ENCODE data around the gene LRRC8A.
"Not testable (repeated sequence)": the region's sequence is repeated elsewhere in the genome, so short reads cannot be mapped to it uniquely, and the experiment has no call there.

LRRC8A gene

DNA sequence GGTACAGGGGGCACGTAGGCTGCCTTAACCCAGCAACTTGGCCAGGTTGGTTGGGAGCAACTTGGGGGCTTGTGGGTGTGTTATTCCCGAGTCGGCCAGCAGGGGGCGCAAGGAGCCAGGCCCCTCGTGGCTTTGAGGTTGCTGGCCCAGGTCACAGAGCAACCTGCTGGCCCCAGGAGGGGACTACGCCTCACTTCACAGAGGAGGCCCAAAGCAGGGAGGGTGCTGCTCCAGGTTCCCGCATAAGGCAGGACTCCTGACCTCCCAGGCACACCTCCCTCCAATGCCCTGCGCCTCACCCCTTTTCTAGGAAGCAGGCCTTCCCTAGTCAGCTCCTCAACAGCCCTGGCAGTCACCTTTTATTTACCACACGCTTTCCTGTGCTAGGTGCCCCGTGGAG is 18.3 kb upstream of the LRRC8A start:
- in situ Hi-C loops (cut with MboI; ENCODE audit: low sequenced_read_pairs) = no loop called here

DNA sequence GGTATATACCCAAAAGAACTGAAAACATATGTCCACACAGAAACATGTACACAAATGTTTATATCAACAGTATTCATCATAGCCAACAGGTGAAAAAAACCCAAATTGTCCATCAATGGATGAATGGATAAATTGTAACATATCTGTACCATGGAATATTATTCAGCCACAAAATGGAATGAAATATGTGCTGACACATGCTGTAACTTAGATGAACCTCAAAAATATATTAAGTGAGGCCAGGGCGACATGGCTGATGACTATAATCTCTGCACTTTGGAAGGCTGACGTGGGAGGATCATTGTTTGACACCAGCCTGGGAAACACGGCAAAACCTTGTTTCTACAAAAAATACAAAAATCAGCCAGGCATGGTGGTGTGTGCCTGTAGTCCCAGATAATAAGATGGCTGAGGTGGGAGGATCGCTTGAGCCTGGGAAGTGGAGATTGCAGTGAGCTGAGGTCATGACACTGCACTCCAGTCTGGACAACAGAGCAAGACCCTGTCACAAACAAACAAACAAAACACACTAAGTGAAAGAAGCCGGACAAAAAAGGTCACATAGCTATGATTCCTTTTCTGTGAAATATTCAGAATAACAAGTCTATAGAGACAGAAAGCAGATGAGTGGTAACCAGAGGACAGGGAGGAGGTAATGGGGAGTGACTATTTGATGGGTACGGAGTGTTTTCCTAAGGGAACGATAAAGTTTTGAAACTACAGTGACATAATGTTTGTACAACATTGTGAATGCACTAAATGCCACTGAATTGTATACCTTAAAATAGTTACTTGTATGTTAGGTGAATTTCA is 11.6 kb upstream of the LRRC8A start:
- in situ Hi-C loops (cut with MboI; ENCODE audit: low sequenced_read_pairs) = no loop called here

DNA sequence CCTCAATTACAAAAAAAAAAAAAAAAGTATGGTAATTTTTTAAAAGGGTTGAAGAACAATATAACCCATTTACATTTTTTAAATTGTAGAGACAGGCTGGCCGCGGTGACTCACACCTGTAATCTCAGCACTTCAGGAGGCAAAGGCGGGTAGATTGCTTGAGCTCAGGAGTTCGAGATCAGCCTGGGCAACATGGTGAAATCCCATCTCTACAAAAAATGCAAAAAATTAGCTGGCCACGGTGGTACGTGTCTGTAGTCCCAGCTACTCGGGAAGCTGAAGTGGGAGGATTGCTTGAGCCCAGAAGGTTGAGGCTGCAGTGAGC is 11.0 kb upstream of the LRRC8A start:
- in situ Hi-C loops (cut with MboI; ENCODE audit: low sequenced_read_pairs) = not testable (repeated sequence)

DNA sequence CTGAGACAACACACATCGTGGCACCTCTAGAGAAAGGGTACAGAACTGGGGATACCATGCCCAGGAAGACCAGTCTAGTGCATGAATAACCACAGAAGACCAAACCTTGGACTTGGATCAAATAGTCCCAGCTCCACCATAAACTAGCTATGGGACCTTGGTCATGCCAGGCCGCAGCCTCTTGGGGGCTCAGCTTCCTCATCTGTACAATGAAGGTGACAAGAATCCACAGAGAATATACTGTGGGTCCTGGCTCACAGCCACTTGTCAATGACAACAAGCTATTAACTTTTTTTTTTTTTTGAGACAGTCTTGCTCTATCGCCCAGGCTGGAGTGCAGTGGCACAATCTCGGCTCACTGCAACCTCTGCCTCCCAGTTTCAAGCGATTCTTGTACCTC is 4.1 kb upstream of the LRRC8A start:
- in situ Hi-C loops (cut with MboI; ENCODE audit: low sequenced_read_pairs) = no loop called here

DNA sequence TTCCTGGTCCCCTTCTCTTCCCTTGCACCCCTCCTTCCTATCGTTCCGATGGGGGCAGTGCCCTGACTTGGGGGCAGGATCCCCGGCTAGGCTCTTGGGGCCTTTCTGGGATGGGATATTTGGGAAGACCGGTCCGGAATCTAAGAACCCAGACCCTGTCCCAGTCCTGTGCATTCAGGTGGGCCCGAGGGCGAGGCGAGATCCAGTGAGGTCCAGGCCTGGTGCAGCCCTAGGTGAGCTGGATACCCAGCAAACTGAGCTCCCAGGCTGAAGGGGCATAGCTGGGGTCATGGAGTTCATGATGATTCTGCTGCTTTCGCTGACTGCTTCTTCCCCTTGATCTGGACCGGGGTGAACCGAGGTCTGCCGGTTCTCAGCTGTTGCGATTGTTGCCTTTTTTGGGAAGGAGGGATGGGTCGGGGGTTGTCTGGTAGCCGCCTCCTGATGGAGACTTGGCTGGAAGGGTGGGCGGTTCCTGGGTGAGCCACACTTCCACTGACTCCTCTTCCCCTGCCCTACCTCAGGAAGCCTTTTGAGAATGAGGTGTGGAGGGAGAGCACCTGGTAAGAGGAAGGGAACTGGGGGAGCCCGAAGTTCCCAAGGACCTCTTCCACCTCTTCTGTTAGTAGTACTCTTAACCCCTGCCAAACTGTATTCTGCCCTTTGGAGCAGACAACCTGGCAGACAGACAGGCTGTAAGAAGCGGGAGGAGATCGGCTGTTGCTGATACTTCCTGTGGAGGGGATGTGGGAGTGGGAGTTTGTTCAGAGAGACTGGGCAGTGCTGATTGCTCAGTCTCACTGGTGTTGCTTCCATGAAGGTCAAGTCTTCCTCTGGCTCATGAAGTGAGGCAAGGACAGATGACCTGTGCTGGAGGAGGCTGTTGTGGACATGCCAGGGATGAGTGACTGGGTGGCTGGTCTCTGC is 1.0 kb downstream of the LRRC8A start:
- in situ Hi-C loops (cut with MboI; ENCODE audit: low sequenced_read_pairs) = no loop called here

DNA sequence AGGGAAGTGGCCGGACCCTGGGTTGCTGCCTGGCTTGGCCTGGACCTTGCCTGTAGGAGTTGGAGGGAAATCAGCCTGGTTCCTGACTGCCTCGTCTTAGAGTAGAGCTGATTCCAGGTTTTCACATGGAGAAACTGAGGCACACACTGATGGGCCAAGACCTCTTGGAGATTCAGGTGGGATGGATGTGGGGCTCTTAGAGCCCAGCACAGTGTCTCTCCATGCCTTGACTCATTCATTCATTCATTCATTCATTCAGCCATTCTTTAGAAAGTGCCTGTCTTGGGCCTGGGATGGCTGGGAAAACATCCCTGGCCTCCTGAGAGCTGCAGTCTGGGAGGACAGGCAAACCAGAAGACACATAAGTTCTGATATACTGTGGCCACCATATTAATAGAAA is 2.2 kb downstream of the LRRC8A start:
- in situ Hi-C loops (cut with MboI; ENCODE audit: low sequenced_read_pairs) = no loop called here

DNA sequence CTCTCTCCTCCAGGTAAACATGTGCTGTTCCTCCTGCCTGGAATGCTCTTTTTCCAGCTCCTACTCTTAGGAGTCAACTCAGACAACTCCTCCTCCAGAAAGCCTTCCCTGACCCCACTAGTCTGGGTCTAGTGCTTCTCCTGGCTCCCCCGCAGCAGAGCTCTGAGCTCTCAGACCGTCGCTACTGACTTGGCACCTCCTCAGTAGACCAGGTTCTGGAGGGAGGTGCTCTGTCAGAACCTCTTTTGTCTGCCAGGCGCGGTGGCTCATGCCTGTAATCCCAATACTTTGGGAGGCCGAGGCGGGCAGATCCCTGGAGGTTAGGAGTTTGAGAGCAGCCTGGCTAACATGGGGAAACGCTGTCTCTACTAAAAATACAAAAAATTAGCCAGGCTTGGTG is 3.4 kb downstream of the LRRC8A start:
- in situ Hi-C loops (cut with MboI; ENCODE audit: low sequenced_read_pairs) = no loop called here

DNA sequence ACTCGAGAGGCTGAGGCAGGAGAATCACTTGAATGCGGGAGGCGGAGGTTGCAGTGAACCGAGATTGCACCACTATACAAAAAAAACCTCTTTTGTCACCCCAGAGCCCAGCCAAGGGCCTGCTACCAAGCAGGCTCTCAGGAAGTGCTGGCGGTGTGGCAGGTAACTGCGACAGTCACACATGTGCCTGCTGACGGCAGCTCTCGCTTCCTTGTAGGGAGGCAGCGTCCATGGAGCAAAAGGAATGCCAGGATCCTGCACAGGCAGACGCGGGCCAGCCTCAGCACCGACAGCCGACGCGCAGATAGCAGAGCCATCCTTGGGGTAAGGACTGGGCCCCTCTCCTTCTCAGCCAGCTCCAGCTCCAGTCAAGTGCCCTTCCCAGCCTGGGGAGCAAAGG is 3.9 kb downstream of the LRRC8A start:
- in situ Hi-C loops (cut with MboI; ENCODE audit: low sequenced_read_pairs) = no loop called here

DNA sequence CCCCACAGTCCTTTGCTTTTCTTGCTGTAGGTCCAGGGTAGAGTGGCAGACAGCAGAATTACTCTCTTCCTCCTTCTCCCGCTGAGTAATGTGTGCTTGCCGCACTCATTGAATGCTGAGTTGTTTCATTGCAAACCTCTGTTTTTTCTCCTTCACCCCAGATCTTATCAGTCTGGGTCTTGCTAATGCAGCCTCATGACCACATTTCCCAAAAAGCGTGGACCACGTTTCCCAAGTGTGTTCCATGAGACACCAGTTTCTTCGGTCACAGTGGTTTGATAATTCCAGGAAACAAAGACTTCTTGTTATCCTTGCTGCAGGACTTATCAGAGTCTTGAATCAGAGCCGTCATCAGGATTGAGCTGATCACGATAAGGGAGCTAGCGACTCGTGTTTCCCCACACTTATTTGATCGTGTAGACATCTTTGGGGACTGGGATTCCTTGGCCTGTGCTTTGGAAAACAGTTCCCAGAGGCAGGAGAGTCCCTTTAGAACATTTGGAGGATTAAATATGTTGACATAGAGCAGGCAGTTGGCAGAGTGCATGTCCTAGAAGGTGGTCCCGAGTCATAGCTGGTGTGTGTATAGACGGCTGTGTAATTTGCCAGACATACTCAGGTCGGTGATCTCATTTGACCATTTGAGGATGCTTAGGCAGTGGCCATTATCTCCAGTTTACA is 4.4 kb downstream of the LRRC8A start:
- in situ Hi-C loops (cut with MboI; ENCODE audit: low sequenced_read_pairs) = no loop called here

DNA sequence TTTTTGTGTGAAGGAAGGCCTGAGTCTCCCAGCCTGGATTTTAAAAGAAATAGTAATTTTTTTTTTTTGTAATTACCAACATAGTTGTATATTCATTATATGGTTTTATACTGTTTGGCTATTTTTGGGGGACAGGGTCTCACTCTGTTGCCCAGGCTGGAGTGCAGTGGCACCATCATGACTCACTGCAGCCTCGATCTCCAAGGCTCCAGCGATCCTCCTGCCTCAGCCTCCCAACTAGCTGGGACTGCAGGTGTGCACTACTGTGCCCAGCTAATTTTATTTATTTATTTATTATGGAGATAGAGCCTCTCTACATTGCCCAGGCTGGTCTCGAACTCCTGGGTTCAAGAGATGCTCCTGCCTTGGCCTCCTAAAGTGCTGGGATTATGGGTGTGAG is 5.1 kb downstream of the LRRC8A start:
- in situ Hi-C loops (cut with MboI; ENCODE audit: low sequenced_read_pairs) = no loop called here

DNA sequence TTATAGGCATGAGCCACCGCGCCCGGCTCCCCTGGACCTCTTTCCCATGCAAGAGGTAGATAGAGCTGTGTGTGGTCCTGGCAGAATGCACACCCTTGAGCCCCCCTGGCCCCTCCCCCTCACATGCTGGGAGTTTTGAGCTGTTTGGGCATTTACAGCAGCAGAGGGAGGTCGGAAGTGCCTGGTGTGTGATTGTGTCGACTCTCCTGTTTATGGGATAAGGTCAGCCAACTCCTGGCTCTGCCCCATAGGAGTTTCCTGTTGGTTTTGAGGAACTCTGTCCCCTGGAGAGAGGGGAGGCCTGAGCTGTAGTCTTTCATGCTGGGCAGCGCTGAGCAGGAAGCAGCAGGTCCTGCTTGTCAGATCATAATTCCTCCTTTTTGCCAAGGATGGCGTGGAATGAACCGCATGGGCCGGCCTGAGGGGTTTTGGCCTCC is 6.0 kb downstream of the LRRC8A start:
- in situ Hi-C loops (cut with MboI; ENCODE audit: low sequenced_read_pairs) = no loop called here

DNA sequence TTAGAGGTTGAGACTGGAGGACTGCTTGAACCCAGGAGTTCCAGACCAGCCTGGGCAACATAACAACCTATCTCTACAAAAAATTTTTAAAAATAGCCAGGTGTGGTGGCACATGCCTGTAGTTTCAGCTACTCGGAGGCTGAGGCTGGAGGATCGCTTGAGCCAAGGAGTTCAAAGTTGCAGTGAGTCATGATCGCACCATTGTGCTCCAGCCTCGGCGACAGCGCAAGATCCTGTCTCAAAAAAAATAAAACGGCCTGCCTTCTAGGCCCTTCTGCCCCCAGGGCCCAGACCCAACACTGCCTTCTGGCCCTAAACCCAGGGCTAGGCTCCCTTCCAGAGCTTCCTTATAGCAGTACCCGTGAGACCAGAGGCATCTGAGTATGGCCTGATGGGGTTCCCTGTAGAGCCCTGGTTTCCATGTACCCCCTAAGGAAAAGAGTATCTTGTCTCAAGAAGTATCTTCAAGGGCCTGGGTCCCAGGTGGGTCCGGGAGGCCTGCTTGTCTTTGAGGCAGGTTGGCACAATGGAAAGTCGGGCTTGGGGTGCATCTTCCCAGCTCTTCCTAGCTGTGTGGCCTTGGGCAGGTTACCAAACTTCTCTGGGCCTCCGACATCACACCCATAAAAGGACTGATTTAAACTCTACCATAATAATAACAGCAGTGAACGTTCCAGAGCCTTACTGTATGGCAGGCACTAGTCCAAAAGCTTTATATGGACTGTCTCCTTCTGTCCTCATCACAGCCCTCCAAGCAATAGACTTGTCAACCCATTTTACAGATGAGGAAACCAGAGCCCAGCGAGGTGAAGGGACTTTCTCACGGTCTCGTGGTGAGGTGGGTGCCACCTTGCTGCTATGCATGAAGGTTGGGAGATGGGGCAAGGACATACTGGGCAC is 9.6 kb downstream of the LRRC8A start:
- in situ Hi-C loops (cut with MboI; ENCODE audit: low sequenced_read_pairs) = no loop called here

DNA sequence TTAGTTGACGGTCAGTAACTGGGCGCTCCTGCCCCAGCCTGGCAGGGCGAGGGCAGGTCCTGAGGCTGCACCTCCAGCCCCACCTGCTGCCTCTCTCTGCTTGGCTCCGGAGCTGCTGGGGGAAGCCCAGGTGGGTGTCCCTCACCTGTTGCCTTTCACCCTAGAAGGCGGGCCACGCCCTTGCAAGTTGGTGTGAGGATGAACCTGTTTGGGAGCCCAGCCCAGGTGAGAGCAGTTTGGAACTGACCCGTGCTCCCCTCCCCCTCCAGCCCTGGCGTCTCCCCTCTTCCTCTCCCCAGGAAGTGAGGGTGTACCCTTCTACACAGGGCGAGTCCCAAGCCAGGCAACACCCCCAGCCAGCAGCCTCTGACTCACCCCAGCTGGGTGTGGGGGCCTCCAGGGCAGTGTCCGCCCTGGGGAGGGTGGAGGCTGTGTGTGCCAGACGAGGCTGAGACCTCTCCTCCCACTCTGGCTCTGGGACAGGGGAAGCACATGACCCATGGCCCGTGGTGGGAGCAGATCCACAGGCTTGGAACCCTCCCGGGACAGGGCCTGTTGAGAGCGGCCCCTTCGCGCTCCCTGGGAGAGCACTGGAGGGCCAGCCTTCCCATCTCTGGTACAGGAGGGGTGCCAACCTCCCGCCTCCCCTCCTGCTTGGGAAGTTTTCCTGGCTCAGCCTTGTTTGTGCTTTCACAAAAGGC is 10.4 kb downstream of the LRRC8A start:
- in situ Hi-C loops (cut with MboI; ENCODE audit: low sequenced_read_pairs) = no loop called here

DNA sequence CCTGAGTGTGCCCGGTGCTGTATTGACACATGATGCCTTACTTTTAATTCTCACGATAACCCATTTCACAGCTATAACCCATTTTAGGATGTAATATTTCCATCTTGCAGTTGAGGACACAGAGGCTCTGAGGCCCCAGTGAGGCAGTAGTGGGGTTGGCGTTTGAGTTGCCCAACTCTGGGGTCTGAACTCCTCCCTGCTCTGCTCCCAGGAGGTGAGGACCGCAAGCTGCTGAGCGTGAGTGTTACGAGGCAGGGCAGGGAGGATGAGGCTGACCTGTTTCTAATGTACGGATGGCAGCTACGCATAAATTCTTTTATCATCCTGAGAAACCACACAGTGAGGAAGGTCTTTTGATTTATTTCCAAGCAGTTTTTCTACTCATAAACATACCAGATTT is 11.4 kb downstream of the LRRC8A start:
- in situ Hi-C loops (cut with MboI; ENCODE audit: low sequenced_read_pairs) = no loop called here

DNA sequence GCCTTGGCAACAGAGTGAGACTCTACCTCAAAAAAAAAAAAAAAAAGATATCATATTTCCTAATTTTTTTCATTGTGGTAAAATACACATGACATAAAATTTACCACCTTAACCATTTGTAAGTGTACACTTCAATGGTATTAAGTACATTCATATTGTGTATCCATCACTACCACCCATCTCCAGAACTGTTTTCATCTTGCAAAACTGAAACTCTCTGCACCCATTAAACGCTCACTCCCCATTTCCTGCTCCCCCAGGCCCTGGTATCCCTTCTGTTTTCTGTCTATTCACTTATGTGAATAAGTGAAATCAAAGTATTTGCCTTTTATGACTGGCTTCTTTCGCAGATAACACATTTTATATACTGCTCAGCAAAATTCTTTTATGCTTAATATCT is 12.8 kb downstream of the LRRC8A start:
- in situ Hi-C loops (cut with MboI; ENCODE audit: low sequenced_read_pairs) = no loop called here

DNA sequence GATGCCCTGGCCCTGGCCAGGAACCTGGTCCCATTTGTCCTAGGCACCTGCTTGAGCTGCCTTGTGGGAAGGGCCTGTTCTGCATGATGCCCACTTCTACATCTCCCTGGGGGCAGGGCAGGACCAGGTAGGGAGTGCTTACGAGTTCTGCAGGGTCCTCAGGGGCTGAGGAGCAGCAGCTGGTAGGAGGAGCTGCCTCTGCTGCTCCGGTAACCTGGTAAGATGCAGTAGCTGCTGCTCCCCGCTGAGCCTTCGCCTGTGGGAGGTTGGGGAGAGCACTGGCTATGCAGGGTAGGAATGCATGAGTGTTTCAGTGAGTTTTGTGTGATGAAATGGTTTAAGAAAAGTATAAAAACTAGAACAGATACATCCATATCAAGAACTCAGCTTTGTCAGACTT is 13.6 kb downstream of the LRRC8A start:
- in situ Hi-C loops (cut with MboI; ENCODE audit: low sequenced_read_pairs) = no loop called here

DNA sequence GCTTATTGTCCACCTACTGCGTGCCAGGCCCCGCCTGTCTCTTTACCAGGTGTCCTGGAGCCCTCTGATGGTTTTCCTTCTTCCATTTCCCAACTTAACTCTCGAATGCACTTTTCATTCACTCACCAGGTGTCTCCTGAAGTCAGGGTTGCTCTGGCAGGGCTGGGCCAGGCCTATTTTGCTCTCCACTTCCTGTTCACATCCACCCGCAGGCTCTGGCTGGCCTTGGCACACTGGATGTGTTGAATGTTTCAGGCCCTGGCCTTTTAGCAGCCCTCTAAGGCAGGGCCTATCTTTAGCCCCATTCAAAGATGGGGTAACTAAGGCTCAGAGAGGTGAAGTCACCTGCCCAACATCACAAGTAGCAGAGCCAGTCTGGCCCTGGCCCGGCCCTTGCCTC is 16.4 kb downstream of the LRRC8A start:
- in situ Hi-C loops (cut with MboI; ENCODE audit: low sequenced_read_pairs) = no loop called here

DNA sequence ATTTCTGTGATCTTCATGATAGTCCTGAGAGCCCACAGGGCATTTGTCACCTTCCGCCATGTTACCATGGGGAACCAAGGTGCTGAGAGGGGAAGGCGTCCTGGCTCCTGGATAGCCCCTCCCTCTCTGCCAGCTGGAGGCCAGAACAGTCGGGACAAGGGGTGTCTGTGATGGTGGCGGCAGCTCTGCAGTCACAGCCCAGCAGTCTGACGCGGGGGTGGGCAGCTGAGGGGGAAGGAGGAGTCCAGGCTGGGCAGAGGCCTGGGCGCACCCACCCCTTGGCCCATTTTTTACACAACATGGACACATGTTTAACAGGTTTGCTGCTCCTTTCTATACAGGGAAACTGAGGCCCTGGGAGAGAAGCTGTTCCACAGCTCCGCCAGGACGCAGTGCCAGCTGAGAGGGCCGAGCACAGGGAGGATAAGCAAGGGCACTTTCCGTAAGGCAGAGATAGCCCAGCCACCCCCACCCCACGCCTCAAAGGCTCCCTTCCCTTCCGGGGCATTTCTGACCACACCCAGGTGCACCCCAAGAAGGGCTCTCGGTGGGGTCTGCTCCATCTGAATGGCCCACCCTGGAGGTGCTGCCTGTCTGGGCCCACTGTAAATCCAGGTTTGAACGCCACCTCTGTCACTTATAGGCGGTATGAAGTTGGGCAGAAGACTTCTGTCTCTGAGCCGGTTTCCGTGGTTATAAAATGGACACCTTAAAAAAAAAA is 17.1 kb downstream of the LRRC8A start:
- in situ Hi-C loops (cut with MboI; ENCODE audit: low sequenced_read_pairs) = no loop called here

DNA sequence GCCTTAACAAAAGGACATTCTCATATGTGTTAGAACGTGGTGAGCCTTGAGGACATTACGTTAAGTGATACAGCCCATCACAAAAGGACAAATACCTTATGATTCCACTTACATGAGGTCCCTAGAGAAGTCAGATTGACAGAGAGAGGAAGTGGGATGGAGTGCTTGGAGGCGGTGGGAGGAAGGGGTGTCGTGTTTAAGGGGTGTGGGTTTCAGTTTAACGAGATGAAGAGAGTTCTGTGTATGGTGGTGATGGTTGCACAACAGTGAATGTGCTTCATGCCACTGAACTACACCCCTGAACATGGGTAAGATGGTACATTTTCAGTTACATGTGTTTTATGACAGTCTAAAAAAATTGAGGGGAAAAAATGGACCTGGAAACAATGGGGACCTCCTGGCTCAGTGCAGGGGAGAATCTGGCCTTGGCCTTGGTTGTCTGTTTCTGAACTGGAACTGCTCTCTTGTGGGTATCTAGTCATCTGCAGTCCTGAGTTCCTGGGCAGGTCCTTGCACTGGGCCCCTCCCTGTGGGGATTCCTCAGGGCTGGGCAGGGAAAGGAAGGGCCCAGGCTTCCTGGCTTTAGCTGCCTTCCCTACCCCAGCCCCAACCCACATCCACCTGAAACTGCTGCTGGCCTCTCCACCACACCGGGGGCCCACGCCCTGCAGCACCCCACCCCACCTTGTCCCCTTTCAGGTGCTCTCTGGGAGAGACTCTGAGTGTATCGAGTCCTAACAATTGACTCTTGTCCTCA is 17.8 kb downstream of the LRRC8A start:
- in situ Hi-C loops (cut with MboI; ENCODE audit: low sequenced_read_pairs) = no loop called here
